ENCODE measurements around the gene AUTS2.

Gene AUTS2

GRCh38 chr7:69749994-69750393 is 151.7 kb downstream of the AUTS2 start:
- no peaks in the 10 kb centered on the region for H3K9me3 ChIP-seq
- H3K36me3 ChIP-seq, result no peaks in the 10 kb centered on the region
- TF ChIP-seq CTCF (IDR thresholded peaks at IDR 0.05), result no peak
- no peak overlapping the region for H3K27ac ChIP-seq
- H3K4me1 ChIP-seq (ENCODE audit: control insufficient read depth in 1 of 2, insufficient read depth in 1 of 2, low read depth in 1 of 2, low read length in 1 of 2), result no peaks in the 10 kb centered on the region
- H3K4me3 ChIP-seq (ENCODE audit: low read depth in 1 of 2, low read length in 1 of 2), result no peak overlapping the region
- H3K27me3 ChIP-seq, result no peaks in the 10 kb centered on the region

- no peak for TF ChIP-seq CTCF (IDR thresholded peaks at IDR 0.05)
- no peaks in the 10 kb centered on the region for H3K27me3 ChIP-seq
- H3K4me3 ChIP-seq (ENCODE audit: low read depth in 1 of 2, low read length in 1 of 2), result no peak overlapping the region
- H3K9me3 ChIP-seq, result no peaks in the 10 kb centered on the region
- H3K36me3 ChIP-seq, result no peaks in the 10 kb centered on the region
- no peak overlapping the region for H3K27ac ChIP-seq
- H3K4me1 ChIP-seq (ENCODE audit: control insufficient read depth in 1 of 2, insufficient read depth in 1 of 2, low read depth in 1 of 2, low read length in 1 of 2), result no peaks in the 10 kb centered on the region
Observed at GRCh38 chr7:69751026-69751425, 152.8 kb downstream of the AUTS2 start.

- H3K27ac ChIP-seq, result no peak overlapping the region
- no peaks in the 10 kb centered on the region for H3K36me3 ChIP-seq
- H3K4me1 ChIP-seq (ENCODE audit: control insufficient read depth in 1 of 2, insufficient read depth in 1 of 2, low read depth in 1 of 2, low read length in 1 of 2), result no peaks in the 10 kb centered on the region
- no peaks in the 10 kb centered on the region for H3K27me3 ChIP-seq
- TF ChIP-seq CTCF (IDR thresholded peaks at IDR 0.05), result no peak
- H3K4me3 ChIP-seq (ENCODE audit: low read depth in 1 of 2, low read length in 1 of 2), result no peak overlapping the region
- no peaks in the 10 kb centered on the region for H3K9me3 ChIP-seq
Observed at GRCh38 chr7:69753981-69754380, 155.7 kb downstream of the AUTS2 start.

- Histone ChIP-seq H3K36me3 (no peaks in the 10 kb centered on the region), H3K27ac (no peak overlapping the region)
- no peak for TF ChIP-seq CTCF (IDR thresholded peaks at IDR 0.05)
Observed at GRCh38 chr7:69754476-69754875, 156.2 kb downstream of the AUTS2 start.

GRCh38 chr7:69756235-69756634 is 158.0 kb downstream of the AUTS2 start:
- TF ChIP-seq CTCF (IDR thresholded peaks at IDR 0.05), result no peak
- H3K27ac ChIP-seq, result no peak overlapping the region
- H3K4me3 ChIP-seq (ENCODE audit: low read depth in 1 of 2, low read length in 1 of 2), result no peak overlapping the region
- no peaks in the 10 kb centered on the region for H3K27me3 ChIP-seq
- H3K4me1 ChIP-seq (ENCODE audit: control insufficient read depth in 1 of 2, insufficient read depth in 1 of 2, low read depth in 1 of 2, low read length in 1 of 2), result no peaks in the 10 kb centered on the region
- H3K36me3 ChIP-seq, result no peaks in the 10 kb centered on the region
- H3K9me3 ChIP-seq, result no peaks in the 10 kb centered on the region

More at GRCh38 chr7:69754476-69754875, 156.2 kb downstream of the AUTS2 start:
- Histone ChIP-seq H3K27me3 (no peaks in the 10 kb centered on the region), H3K4me3 (ENCODE audit: low read depth in 1 of 2, low read length in 1 of 2) (no peak overlapping the region), H3K9me3 (no peaks in the 10 kb centered on the region), H3K4me1 (ENCODE audit: control insufficient read depth in 1 of 2, insufficient read depth in 1 of 2, low read depth in 1 of 2, low read length in 1 of 2) (no peaks in the 10 kb centered on the region)

- TF ChIP-seq CTCF (IDR thresholded peaks at IDR 0.05), result no peak
- Histone ChIP-seq H3K27me3 (no peaks in the 10 kb centered on the region), H3K4me1 (ENCODE audit: control insufficient read depth in 1 of 2, insufficient read depth in 1 of 2, low read depth in 1 of 2, low read length in 1 of 2) (no peaks in the 10 kb centered on the region), H3K9me3 (no peaks in the 10 kb centered on the region), H3K27ac (no peak overlapping the region), H3K36me3 (no peaks in the 10 kb centered on the region), H3K4me3 (ENCODE audit: low read depth in 1 of 2, low read length in 1 of 2) (no peak overlapping the region)
Observed at GRCh38 chr7:69757528-69757927, 159.3 kb downstream of the AUTS2 start.

Data from neutrophil (primary cell).